CD4-positive, alpha-beta memory T cell (primary cell): ENCODE data around the gene ARRDC3. TPM values are rescaled to one million over a fixed set of nuclear protein-coding genes. Genes with fewer than 3 reads are reported as not detected.

Source experiments
- CTCF ChIA-PET: fragments of 350-600 bp; sonication (Branson Sonifier 250); formaldehyde crosslinking; loops from one replicate; lab custom pipeline; 2021; ENCODE audit warnings: inconsistent platforms; ENCODE audit not compliant: partially characterized antibody; lab: Charles Lee
- POLR2A ChIA-PET: fragments of 350-600 bp; sonication (Branson Sonifier 250); formaldehyde crosslinking; loops from one replicate; lab custom pipeline; 2021; ENCODE audit not compliant: partially characterized antibody; lab: Charles Lee
- DNase-seq, 5 donors: peaks; one replicate each; pipeline versions ENCODE4 v3.0.0 to v3.0.0-alpha.2; 2020 to 2022; ENCODE audit warnings: mixed read lengths in 1 of 5
- H3K27ac ChIP-seq: one replicate; pipeline ENCODE4 v1.7.0; 2013; ENCODE audit warnings: low read depth, low read length
- H3K27me3 ChIP-seq: 2 replicates; pipeline ENCODE4 v1.7.0; 2013; ENCODE audit warnings: mild to moderate bottlenecking, low read length, moderate library complexity; ENCODE audit not compliant: insufficient read depth
- H3K36me3 ChIP-seq: 2 replicates; pipeline ENCODE4 v1.7.0; 2013; ENCODE audit warnings: mild to moderate bottlenecking, low read length, moderate library complexity; ENCODE audit not compliant: insufficient read depth
- H3K4me1 ChIP-seq: 2 replicates; pipeline ENCODE4 v1.7.0; 2013; ENCODE audit warnings: mild to moderate bottlenecking, low read length, moderate library complexity; ENCODE audit not compliant: insufficient read depth
- H3K4me3 ChIP-seq, 2 donors: one replicate each; pipeline ENCODE4 v1.7.0; 2013; ENCODE audit warnings: low read length in 2 of 2, mild to moderate bottlenecking in 1 of 2
- H3K9me3 ChIP-seq, 2 donors: one replicate each; pipeline ENCODE4 v1.7.0; 2013; ENCODE audit warnings: low read length in 2 of 2, control low read depth in 1 of 2; ENCODE audit not compliant: control insufficient read depth in 1 of 2
- H3K27ac Mint-ChIP-seq, 7 donors: one replicate each; pipeline ENCODE4 v1.8.0; 2020 to 2021; ENCODE audit warnings: mixed read lengths in 7 of 7, mild to moderate bottlenecking in 6 of 7, inconsistent platforms in 3 of 7, moderate library complexity in 3 of 7
- H3K27me3 Mint-ChIP-seq, 2 donors: one replicate each; pipeline ENCODE4 v1.8.0; 2020 to 2021; ENCODE audit warnings: mixed read lengths in 2 of 2
- H3K36me3 Mint-ChIP-seq, 2 donors: one replicate each; pipeline ENCODE4 v1.8.0; 2020 to 2021; ENCODE audit warnings: mixed read lengths in 2 of 2, inconsistent platforms in 1 of 2, mild to moderate bottlenecking in 1 of 2
- H3K4me1 Mint-ChIP-seq, 4 donors: one replicate each; pipeline ENCODE4 v1.8.0; 2020 to 2021; ENCODE audit warnings: mixed read lengths in 4 of 4, mild to moderate bottlenecking in 1 of 4
- H3K4me3 Mint-ChIP-seq, 8 donors: one replicate each; pipeline ENCODE4 v1.8.0; 2020 to 2021; ENCODE audit warnings: mixed read lengths in 8 of 8, mild to moderate bottlenecking in 7 of 8, moderate library complexity in 6 of 8, inconsistent platforms in 3 of 8
- H3K9me3 Mint-ChIP-seq, 8 donors: one replicate each; pipeline ENCODE4 v1.8.0; 2020 to 2021; ENCODE audit warnings: mixed read lengths in 8 of 8, mild to moderate bottlenecking in 5 of 8, inconsistent platforms in 3 of 8, moderate library complexity in 1 of 8
- intact Hi-C: fragments of 100-400 bp; cut with micrococcal nuclease; formaldehyde crosslinking; loops from one replicate; pipeline ENCODE4 v1.15.1; 2023
- polyA plus RNA-seq, 2 donors: library from polyadenylated mRNA; unstranded; fragments of 300-500 nt; fragmentation: Illumina TruSeq; gene quantifications; one replicate each; pipeline ENCODE4 v1.2.3, GENCODE V29; 2021
- total RNA-seq, 2 experiments: library from RNA; stranded (reverse); gene quantifications; one replicate each; pipeline ENCODE4 v1.2.3, GENCODE V29; 2021

The ARRDC3 gene
- total RNA-seq (100 to 1,000 TPM; 123 to 130 TPM), polyA plus RNA-seq (10 to 100 TPM; 46.7 to 66.6 TPM)

GRCh38 chr5:91383027-91383955 lies at the start of gene ARRDC3:
Gene ARRDC3, minus strand, starts transcription at chr5:91383317. Its CDS starts 225 bp downstream, at chr5:91383092.
- H3K36me3 ChIP-seq = no peaks in the 10 kb centered on the region
- H3K27ac Mint-ChIP-seq = peak within 1 kb of the TSS; percentile 91 to 100 (median 99)
- no peaks in the 10 kb centered on the region for H3K27me3 Mint-ChIP-seq
- peaks cover 8 to 37% of the 10 kb centered on the region in 2 donors for H3K36me3 Mint-ChIP-seq
- peak within 1 kb of the TSS; percentile 81 to 100 for H3K4me3 ChIP-seq
- no peaks in the 10 kb centered on the region for H3K27me3 ChIP-seq
- H3K4me1 Mint-ChIP-seq = peaks cover 22 to 34% (median 25%) of the 10 kb centered on the region in 4 donors
- ChIA-PET CTCF (interaction anchor here (0.6 to 9.1 kb wide), 19 partner anchors 20 to 521 kb away, joined by 3 to 285 read pairs (median 16); no protein-coding TSS in a partner anchor), POLR2A (interaction anchor here (0.5 to 6.1 kb wide), 34 partner anchors 9 to 973 kb away, joined by 3 to 230 read pairs (median 6); partner anchors contain the start of genes CETN3, LYSMD3, MBLAC2 and POLR3G)
- H3K9me3 Mint-ChIP-seq = no peaks in the 10 kb centered on the region
- peak within 1 kb of the TSS; percentile 94 to 100 (median 99) for H3K4me3 Mint-ChIP-seq
- peak within 1 kb of the TSS; percentile 100 for H3K27ac ChIP-seq
- peak; percentile 95 to 97 (median 96) for DNase-seq
- peaks cover 21% of the 10 kb centered on the region for H3K4me1 ChIP-seq
- intact Hi-C loops = loop anchor here (1.0 to 10.0 kb wide), 2 partner anchors 69 to 518 kb away; no protein-coding TSS in a partner anchor
- no peaks in the 10 kb centered on the region for H3K9me3 ChIP-seq

- no peak overlapping the region for H3K27ac ChIP-seq
- intact Hi-C loops = no loop called here
- POLR2A ChIA-PET = no interaction called here
- H3K9me3 ChIP-seq = no peaks in the 10 kb centered on the region
- H3K9me3 Mint-ChIP-seq = peaks cover 2 to 9% (median 7%) of the 10 kb centered on the region in 8 donors
- no peak overlapping the region for H3K4me3 Mint-ChIP-seq
- no peak overlapping the region for H3K4me3 ChIP-seq
- no peak overlapping the region for H3K27ac Mint-ChIP-seq
- no peaks in the 10 kb centered on the region for H3K27me3 Mint-ChIP-seq
- H3K36me3 Mint-ChIP-seq = peaks cover 4 to 5% of the 10 kb centered on the region in 2 donors
- CTCF ChIA-PET = interaction anchor here (9.3 kb wide), 1 partner anchor 10 kb away, joined by 69 read pairs; no protein-coding TSS in a partner anchor
- H3K36me3 ChIP-seq = no peaks in the 10 kb centered on the region
- DNase-seq = no peak
- H3K27me3 ChIP-seq = no peaks in the 10 kb centered on the region
- peaks cover 20% of the 10 kb centered on the region for H3K4me1 ChIP-seq
- peaks cover 14 to 26% (median 20%) of the 10 kb centered on the region in 4 donors for H3K4me1 Mint-ChIP-seq
Observed at GRCh38 chr5:91430949-91431348, 47.8 kb upstream of the ARRDC3 start.

DNA sequence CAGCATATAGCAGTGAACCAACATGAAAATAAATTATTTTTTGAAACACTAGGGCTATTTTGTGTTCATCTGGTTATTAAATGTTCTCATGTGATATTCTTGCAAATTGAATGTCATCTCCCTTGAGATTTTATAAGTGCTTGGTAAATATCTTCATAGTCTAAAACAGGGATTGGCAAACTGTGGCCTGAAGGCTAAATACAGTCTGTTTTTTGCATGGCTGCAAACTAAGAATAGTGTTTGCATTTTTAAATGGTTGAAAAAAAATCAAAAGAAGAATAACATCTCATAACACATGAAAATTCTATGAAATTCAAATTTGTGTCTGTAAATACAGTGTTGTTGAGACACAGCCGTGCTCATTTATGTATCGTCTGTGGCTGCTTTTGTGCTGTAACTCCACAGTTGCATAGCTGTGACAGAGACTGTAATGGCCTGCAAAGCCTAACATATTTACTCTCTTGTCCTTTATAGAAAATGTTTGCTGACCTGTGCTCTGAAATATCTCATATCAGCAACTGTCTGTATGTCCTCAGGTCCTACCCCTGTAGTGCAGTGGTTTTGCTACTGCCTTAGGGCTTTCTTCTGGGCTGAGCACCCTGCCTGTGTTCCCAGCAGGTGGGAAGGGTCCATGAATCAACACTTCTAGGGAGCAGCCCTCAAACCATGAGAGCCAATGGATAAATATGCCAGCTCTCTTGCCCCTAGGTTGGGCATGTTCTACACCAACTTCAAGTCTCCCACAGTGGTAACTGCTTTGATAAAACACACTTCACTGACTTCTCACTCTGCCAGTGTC lies 41.7 kb upstream of the ARRDC3 start:
- no peak overlapping the region for H3K4me3 ChIP-seq
- intact Hi-C loops = no loop called here
- H3K36me3 ChIP-seq = no peaks in the 10 kb centered on the region
- no peaks in the 10 kb centered on the region for H3K27me3 ChIP-seq
- Mint-ChIP-seq H3K4me3 (no peak overlapping the region), H3K9me3 (peaks cover 0 to 8% (median 6%) of the 10 kb centered on the region in 8 donors), H3K27me3 (no peaks in the 10 kb centered on the region), H3K36me3 (peaks cover 2 to 5% of the 10 kb centered on the region in 2 donors), H3K4me1 (peaks cover 0 to 6% (median 1%) of the 10 kb centered on the region in 4 donors), H3K27ac (no peak overlapping the region)
- no peaks in the 10 kb centered on the region for H3K9me3 ChIP-seq
- no peak for DNase-seq
- ChIA-PET POLR2A (no interaction called here), CTCF (interaction anchor here (0.7 to 1.2 kb wide), 2 partner anchors 16 to 205 kb away, joined by 3 read pairs; no protein-coding TSS in a partner anchor)
- H3K4me1 ChIP-seq = no peaks in the 10 kb centered on the region
- no peak overlapping the region for H3K27ac ChIP-seq

DNA sequence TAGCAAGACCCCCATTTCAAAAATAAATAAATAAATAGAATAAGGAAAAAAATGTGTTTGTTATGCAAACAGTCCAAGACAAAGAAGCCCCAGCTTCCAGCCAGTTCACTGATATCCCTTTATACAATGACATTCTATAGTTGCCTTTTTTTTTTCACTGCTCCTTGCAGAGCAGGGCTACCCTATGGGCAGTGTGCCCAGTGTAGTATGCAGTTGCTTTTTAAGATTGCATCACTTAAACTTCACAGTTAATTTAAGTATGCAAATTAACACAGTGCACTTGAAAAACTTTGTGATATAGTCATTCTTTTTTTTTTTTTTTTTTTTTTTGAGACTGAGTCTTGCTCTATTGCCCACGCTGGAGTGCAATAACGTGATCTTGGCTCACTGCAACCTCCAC lies 40.8 kb upstream of the ARRDC3 start:
- POLR2A ChIA-PET = interaction anchor here (0.6 kb wide), 1 partner anchor 569 kb away, joined by 3 read pairs; no protein-coding TSS in a partner anchor

DNA sequence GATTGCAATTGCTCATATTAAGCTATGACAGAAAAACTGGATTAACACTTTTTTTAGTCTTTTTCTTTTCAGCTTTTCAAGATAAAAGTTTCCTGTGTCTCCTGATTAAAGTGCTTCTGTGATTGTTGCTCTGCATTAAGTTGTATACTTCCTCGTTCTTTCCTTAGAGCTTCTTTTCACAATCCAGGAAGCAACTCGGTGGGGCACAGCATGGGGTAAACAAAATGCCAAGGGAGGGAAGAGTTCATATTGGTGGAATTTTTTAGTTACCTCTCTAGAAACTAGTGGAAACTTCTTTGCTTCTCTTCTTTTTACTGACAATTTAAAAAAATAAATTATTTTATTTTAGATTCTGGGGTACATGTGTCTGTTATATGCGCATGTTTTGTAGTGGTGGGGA lies 37.8 kb upstream of the ARRDC3 start:
- intact Hi-C loops = no loop called here
- no peaks in the 10 kb centered on the region for H3K27me3 Mint-ChIP-seq
- Histone ChIP-seq H3K36me3 (no peaks in the 10 kb centered on the region), H3K27me3 (no peaks in the 10 kb centered on the region), H3K27ac (no peak overlapping the region), H3K9me3 (no peaks in the 10 kb centered on the region), H3K4me3 (no peak overlapping the region), H3K4me1 (no peaks in the 10 kb centered on the region)
- DNase-seq = no peak
- CTCF ChIA-PET = interaction anchor here (1.1 to 8.5 kb wide), 10 partner anchors 11 to 618 kb away, joined by 3 to 184 read pairs (median 42); partner anchors contain the start of gene ARRDC3
- H3K4me3 Mint-ChIP-seq = no peak overlapping the region
- H3K36me3 Mint-ChIP-seq = no peaks in the 10 kb centered on the region
- POLR2A ChIA-PET = no interaction called here
- no peaks in the 10 kb centered on the region for H3K9me3 Mint-ChIP-seq
- peaks cover 0 to 6% (median 1%) of the 10 kb centered on the region in 4 donors for H3K4me1 Mint-ChIP-seq
- no peak overlapping the region for H3K27ac Mint-ChIP-seq

More for the DNA sequence above, 40.8 kb upstream of the ARRDC3 start:
- no peak overlapping the region for H3K27ac ChIP-seq
- H3K36me3 Mint-ChIP-seq = no peaks in the 10 kb centered on the region
- no peaks in the 10 kb centered on the region for H3K27me3 Mint-ChIP-seq
- no peak overlapping the region for H3K4me3 ChIP-seq
- H3K27me3 ChIP-seq = no peaks in the 10 kb centered on the region
- no peaks in the 10 kb centered on the region for H3K36me3 ChIP-seq
- no peak overlapping the region for H3K27ac Mint-ChIP-seq
- intact Hi-C loops = no loop called here
- H3K9me3 ChIP-seq = no peaks in the 10 kb centered on the region
- H3K4me1 ChIP-seq = no peaks in the 10 kb centered on the region
- peaks cover 0 to 3% (median under 1%) of the 10 kb centered on the region in 8 donors for H3K9me3 Mint-ChIP-seq
- CTCF ChIA-PET = interaction anchor here (0.7 to 7.8 kb wide), 4 partner anchors 9 to 205 kb away, joined by 3 to 92 read pairs (median 3); partner anchors contain the start of gene ARRDC3
- no peak overlapping the region for H3K4me3 Mint-ChIP-seq
- no peak for DNase-seq
- H3K4me1 Mint-ChIP-seq = peaks cover 0 to 6% (median 1%) of the 10 kb centered on the region in 4 donors

DNA sequence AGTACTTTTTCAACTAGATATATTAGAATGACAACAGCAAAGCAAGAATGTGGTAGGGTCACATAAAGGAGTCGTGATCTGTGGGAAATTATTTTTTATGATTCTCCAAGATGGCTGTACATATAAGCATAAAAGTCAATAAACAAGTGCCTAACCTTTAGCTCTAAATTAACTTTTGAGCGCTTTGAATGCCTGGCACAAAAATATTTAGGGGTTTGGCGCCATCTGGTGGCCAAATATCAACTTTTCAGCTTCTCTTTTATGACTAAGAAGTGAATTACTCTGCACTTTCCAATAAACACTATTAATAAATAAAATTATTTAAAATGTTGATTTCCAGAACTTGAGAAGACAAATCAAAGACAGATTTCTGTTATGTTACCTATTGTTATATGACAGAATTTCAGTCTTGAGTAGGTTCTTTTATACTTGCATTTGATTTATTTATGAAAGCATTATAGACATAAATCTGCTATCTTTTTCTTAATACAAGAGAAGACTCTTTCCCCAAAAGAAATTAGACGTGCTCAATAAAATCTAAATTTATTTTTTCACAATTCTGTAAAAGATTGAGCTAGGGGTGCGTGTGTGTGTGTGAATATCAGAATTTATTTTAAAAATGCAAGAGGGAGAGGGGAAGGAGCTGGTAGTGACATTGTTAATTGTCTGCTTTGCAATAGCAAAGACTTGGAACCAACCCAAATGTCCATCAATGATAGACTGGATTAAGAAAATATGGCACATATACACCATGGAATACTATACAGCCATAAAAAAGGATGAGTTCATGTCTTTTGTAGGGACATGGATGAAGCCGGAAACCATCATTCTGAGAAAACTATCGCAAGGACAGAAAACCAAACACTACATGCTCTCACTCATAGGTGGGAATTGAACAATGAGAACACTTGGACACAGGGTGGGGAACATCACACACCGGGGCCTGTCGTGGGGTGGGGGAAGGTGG lies 36.7 kb upstream of the ARRDC3 start:
- intact Hi-C loops = loop anchor here (1.0 kb wide), 4 partner anchors 194 to 618 kb away; no protein-coding TSS in a partner anchor
- Histone ChIP-seq H3K4me3 (no peak overlapping the region), H3K9me3 (no peaks in the 10 kb centered on the region), H3K4me1 (no peaks in the 10 kb centered on the region), H3K27me3 (no peaks in the 10 kb centered on the region), H3K36me3 (no peaks in the 10 kb centered on the region), H3K27ac (no peak overlapping the region)
- Mint-ChIP-seq H3K27me3 (no peaks in the 10 kb centered on the region), H3K27ac (no peak overlapping the region), H3K4me3 (no peak overlapping the region), H3K4me1 (peaks cover 0 to 6% (median 1%) of the 10 kb centered on the region in 4 donors), H3K36me3 (no peaks in the 10 kb centered on the region), H3K9me3 (no peaks in the 10 kb centered on the region)
- ChIA-PET POLR2A (interaction anchor here (1.3 to 1.6 kb wide), 2 partner anchors 35 to 37 kb away, joined by 6 to 7 read pairs; partner anchors contain the start of gene ARRDC3), CTCF (interaction anchor here (0.6 to 8.5 kb wide), 33 partner anchors 10 to 980 kb away, joined by 3 to 184 read pairs (median 4); partner anchors contain the start of gene ARRDC3)
- DNase-seq = peak; percentile 57 to 68 (median 62)
